Lung microvascular endothelial cell (primary cell): ENCODE measurements around the gene LRRC26. TPM values are rescaled to one million over a fixed set of nuclear protein-coding genes. Genes with fewer than 3 reads are reported as not detected.

Experiments
- DNase-seq, 2 donors: peaks; one replicate each; pipeline versions ENCODE4 v3.0.0 to v3.0.0-alpha.2; 2010; ENCODE audit warnings: low read depth in 2 of 2
- total RNA-seq: library from RNA; depleted of rRNA; stranded (reverse); fragments of >200 nt; gene quantifications from 2 replicates; pipeline ENCODE4 v1.2.1, GENCODE V29; 2014

Gene LRRC26
- total RNA-seq, 1 donor from 2014 or later: not detected

- DNase-seq: peak; percentile 43 to 53
Observed at GRCh38 chr9:137156567-137157375, 13.1 kb downstream of the LRRC26 start.

DNA sequence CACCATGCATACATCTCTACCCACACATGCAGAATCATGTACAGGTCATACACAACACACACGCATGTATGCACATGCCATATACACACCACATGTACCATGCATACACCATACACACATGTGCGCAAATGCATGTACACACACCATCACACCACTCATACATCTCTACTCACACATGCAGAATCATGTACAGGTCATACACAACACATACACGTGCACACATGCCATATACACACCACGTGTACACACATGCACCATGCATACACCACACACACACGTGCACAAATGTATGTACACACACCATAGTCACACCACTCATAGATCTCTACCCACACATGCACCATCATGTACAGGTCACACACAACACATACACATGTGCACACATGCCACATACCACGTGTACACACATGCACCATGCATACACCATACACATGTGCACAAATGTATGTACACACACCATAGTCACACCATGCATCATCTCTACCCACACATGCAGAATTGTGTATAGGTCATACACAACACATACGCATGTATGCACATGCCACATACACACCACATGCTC is 16.9 kb downstream of the LRRC26 start:
- DNase-seq: no peak

- DNase-seq: peak; percentile 69 to 83
Observed at GRCh38 chr9:137150617-137151457, 19.0 kb downstream of the LRRC26 start.

DNA sequence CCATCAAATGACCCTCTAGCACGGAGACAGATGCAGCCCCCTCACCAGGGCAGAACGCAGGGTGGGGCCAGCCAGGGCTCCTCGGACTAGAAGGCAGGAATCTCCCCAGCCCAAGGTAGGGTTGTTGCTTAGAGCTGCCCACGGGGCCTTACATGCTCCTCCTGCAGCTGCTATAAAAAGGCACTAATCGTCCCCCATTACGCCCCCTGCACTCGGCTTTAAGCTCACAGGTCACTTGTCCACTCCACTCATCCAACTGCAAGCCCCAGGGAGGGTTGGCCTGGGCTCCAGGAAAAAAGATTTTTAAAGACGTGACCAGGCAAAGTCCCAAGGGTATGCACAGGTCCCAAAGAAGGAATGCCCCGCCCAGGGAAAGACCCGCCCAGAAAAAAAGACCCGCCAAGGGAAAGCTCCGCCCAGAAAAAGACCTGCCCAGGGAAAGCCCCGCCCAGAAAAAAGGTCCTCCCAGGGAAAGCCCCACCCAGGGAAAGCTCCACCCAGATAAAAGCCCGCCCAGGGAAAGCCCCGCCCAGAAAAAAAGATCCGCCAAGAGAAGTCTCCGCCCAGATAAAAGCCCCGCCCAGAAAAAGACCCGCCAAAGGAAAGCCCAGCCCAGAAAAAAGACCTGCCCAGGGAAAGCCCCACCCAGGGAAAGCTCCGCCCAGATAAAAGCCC is 19.8 kb downstream of the LRRC26 start:
- DNase-seq: no peak

GRCh38 chr9:137149363-137149762 is 20.5 kb downstream of the LRRC26 start:
- no peak for DNase-seq

DNA sequence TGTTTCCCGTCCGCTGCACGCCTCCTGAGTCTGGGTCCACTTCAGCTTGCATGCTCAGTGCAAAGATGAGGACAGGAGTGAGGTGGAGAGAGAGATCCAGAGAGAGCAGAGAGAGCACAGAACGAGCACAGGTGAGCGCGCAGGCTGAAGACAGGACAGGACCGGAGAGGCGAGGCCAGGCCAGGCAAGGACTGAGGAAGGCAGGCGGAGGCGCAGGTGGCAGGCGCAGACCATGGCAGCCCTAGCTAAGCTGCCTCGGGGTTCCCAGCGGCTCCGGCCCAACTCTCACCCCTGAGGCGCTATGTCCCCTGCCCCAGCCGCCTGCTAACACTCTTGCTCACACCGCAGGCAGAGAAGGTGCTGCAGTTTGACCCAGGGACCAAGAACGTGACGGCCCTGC is 21.2 kb downstream of the LRRC26 start:
- DNase-seq: no peak

- DNase-seq: no peak
Observed at GRCh38 chr9:137148242-137148641, 21.6 kb downstream of the LRRC26 start.

DNA sequence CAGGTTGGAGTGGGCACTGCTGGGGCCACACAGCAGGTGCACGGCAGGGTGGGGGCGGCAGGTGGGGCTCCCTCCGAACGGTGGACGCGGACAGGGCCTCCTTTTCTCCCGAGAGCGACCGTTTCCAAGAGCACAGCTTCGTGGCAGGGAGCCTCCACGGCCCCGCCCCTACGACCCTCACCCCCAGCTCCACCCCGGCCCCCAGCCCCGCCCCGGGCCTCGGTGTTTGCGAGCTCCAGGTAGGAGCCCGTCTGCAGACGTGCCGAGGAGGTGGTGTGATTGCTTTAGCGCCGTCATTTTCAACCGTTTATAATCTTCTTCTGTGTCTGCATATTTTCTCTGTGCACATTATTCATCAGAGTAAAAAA is 22.1 kb downstream of the LRRC26 start:
- DNase-seq: no peak

DNA sequence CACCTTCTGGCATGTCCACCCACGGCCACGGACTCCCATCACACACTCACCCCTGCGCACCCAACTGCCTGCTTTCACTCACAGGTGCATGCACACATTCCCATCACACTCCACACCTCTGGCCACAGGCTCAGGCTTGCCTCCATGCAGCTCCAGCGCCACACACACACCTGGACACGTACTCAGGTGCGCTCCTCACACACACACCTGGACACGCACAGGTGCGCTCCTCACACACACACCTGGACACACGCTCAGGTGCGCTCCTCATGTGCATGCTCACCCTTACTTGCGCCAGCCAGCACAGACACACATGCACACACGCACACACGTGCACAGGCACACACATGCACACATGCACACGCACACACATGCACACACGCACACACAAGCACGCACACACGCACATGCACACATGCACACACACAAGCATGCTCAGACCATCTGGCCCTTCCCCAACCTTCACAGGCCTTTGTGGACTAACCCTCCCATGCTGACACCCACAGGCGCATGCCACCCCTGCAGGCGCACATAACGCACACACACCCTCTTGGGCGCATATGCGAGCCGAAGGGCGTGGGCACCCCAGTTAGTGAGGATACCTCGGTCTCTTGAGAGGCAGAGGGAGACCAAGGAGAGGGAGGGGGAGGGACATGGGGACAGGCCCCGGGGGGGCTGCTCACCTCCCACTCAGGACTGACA is 22.6 kb downstream of the LRRC26 start:
- no peak for DNase-seq

- DNase-seq: no peak
Observed at GRCh38 chr9:137146527-137146918, 23.3 kb downstream of the LRRC26 start.

DNA sequence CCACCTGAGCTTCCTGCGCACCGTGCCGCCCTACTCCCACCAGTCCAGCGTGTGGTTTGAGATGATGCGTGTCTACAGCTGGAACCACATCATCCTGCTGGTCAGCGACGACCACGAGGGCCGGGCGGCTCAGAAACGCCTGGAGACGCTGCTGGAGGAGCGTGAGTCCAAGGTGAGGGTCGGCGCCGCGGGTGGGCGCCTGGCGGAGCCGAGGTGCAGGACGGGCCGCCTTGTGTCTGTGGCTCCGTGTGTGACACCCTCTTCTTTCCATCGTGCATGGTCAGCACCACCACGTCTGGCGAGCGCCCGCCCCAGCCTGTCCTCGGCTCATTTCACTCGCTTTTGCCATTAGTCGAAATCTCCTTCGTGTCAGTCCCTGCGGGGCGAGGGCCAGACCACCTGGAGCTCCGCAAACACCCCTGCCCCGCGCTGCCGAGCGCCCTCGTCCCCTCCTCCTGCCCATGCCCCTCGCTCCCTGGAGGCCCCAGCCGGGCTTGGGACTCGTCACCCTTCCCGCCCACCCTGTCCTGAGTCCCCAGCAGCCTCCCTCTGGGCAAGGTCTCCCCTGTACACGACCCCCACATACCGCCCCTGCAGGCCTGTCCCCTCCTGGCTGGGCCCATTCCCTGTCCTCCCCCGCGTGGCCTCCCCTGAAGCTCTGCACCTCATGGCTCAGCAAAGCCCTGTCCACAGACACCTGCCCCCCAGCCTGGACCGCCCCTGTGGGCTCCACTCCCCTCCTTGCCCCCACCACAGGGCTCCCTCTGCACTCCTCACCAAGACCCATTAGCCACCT is 23.9 kb downstream of the LRRC26 start:
- no peak for DNase-seq

DNA sequence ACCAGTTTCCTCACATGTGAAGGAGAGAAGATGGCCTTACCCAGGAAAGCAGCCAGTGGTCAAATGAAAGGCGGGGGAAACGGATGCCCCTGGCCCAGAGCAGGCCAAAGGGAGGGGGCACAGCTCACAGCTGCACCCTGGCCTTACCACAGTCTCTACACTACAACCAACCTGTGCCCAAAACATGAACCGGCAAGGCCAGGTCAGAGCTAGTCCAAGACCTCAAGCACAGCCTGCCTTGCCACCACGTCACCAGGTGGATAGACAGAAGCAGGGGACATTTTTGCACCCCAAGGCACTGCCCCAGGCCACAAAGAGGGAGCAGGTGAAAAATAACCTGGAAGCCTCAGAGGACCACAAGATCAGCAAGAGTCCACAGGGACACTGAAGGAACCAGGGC is 26.4 kb downstream of the LRRC26 start:
- no peak for DNase-seq

- DNase-seq: no peak
Observed at GRCh38 chr9:137141976-137142936, 27.6 kb downstream of the LRRC26 start.

DNA sequence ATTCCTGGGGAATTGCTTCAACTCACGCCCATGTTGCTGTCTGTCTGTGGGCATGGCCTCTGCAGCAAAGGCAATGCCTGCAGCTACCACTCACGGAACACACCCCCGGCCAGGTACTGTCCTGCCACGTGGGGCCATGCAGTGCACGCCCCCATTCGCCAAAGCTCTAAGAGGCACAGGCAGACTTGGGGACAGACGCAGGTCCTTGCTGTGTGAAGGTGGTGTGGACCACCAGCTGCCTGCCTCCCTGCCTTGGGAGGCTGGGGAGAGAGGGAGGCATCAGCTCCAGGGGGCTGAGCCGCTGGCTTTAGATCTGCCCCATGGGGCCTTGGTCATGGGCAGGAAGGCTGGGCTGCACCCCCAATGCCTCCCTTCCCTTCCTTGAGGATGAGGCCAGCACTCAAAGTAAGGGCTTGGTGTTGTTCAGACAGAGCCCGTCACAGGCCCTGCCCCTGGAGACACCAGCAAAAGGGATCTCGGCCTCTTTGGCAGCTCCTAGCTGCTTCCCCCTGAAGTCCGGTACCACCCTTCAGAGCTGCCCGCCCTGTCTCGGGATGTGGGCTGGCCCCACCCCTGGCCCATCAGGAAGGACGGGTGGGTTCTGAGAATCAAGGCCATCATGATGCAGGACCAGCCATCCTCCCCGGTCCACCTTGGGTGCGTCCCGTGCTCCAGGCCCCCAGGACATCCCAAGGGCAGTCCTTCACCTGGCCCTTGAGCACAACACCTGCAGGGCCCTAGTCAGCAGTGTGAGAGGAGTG is 28.6 kb downstream of the LRRC26 start:
- no peak for DNase-seq

- DNase-seq: no peak
Observed at GRCh38 chr9:137140151-137141012, 29.5 kb downstream of the LRRC26 start.

- DNase-seq: no peak
Observed at GRCh38 chr9:137139468-137140150, 30.2 kb downstream of the LRRC26 start.
